MM.1S (cell line): ENCODE results near the gene MEGF11.

ENCODE experiments used
- DNase-seq: peaks from one replicate; pipeline ENCODE4 v3.0.0-alpha.2; 2015
- H2AFZ ChIP-seq: fragments of 300-600 bp; sonication (generic); 2 replicates; pipeline ENCODE4 v1.6.0; 2016; ENCODE audit warnings: antibody characterized with exemption, low read length
- H3F3A ChIP-seq: fragments of 300-600 bp; sonication (generic); 2 replicates; pipeline ENCODE4 v1.6.1; 2016; ENCODE audit warnings: mild to moderate bottlenecking, antibody characterized with exemption, low read length, moderate library complexity, mixed read lengths; ENCODE audit not compliant: insufficient read depth
- H3K27ac ChIP-seq: fragments of 300-600 bp; sonication (generic); 2 replicates; pipeline ENCODE4 v1.5.1; 2016; ENCODE audit warnings: mild to moderate bottlenecking, low read length
- H3K27me3 ChIP-seq: fragments of 300-600 bp; sonication (generic); replicated peaks from 2 replicates; pipeline ENCODE4 v1.6.0; 2016; ENCODE audit warnings: low read length; ENCODE audit not compliant: insufficient read depth
- H3K36me3 ChIP-seq: fragments of 300-600 bp; sonication (generic); replicated peaks from 2 replicates; pipeline ENCODE4 v1.6.1; 2016; ENCODE audit warnings: mild to moderate bottlenecking, low read length, mixed read lengths; ENCODE audit not compliant: insufficient read depth
- H3K4me1 ChIP-seq: fragments of 300-600 bp; sonication (generic); 2 replicates; pipeline ENCODE4 v1.6.1; 2016; ENCODE audit warnings: low read length, mixed read lengths
- H3K4me2 ChIP-seq: fragments of 300-600 bp; sonication (generic); 2 replicates; pipeline ENCODE4 v1.6.0; 2016; ENCODE audit warnings: low read depth, low read length
- H3K4me3 ChIP-seq: fragments of 300-600 bp; sonication (generic); 2 replicates; pipeline ENCODE4 v1.5.1; 2016; ENCODE audit warnings: low read length, mixed read lengths
- H3K79me2 ChIP-seq: fragments of 300-600 bp; sonication (generic); 2 replicates; pipeline ENCODE4 v1.6.1; 2016; ENCODE audit warnings: mixed run types, low read length, mixed read lengths
- H3K9ac ChIP-seq: fragments of 300-600 bp; sonication (generic); 2 replicates; pipeline ENCODE4 v1.6.1; 2016; ENCODE audit warnings: low read length, mixed read lengths
- H3K9me2 ChIP-seq: fragments of 300-600 bp; sonication (generic); replicated peaks from 2 replicates; pipeline ENCODE4 v1.6.1; 2016; ENCODE audit warnings: mild to moderate bottlenecking, low read length, mixed read lengths; ENCODE audit not compliant: insufficient read depth
- H3K9me3 ChIP-seq: fragments of 300-600 bp; sonication (generic); replicated peaks from 2 replicates; pipeline ENCODE4 v1.6.1; 2016; ENCODE audit warnings: mild to moderate bottlenecking, low read length, mixed read lengths; ENCODE audit not compliant: insufficient read depth
- H4K20me1 ChIP-seq: fragments of 300-600 bp; sonication (generic); 2 replicates; pipeline ENCODE4 v1.6.1; 2016; ENCODE audit warnings: mild to moderate bottlenecking, low read length, moderate library complexity, mixed read lengths; ENCODE audit not compliant: insufficient read depth
- CTCF ChIP-seq: fragments of 300-600 bp; sonication (generic); IDR thresholded peaks from 2 replicates; pipeline ENCODE4 v1.5.1; 2016; ENCODE audit warnings: antibody characterized with exemption, low read length, mixed read lengths
- EZH2 ChIP-seq: fragments of 300-600 bp; sonication (generic); optimal IDR thresholded peaks from 2 replicates; pipeline ENCODE3; 2017; ENCODE audit warnings: low read depth, mild to moderate bottlenecking, antibody characterized with exemption, low read length, mixed read lengths
- EZH2phosphoT487 ChIP-seq: fragments of 300-600 bp; sonication (generic); IDR thresholded peaks from 2 replicates; pipeline ENCODE4 v1.6.1; 2018; ENCODE audit warnings: antibody characterized with exemption, low read length

MEGF11 gene

GRCh38 chr15:66043264-66043663 is 210.3 kb downstream of the MEGF11 start:
- no peaks in the 10 kb centered on the region for H3F3A ChIP-seq
- no peaks in the 10 kb centered on the region for H4K20me1 ChIP-seq
- H3K4me1 ChIP-seq: no peaks in the 10 kb centered on the region
- H3K4me3 ChIP-seq: no peak overlapping the region
- TF ChIP-seq CTCF: no peak
- no peak for TF ChIP-seq EZH2phosphoT487
- no peak for TF ChIP-seq EZH2
- H3K9me2 ChIP-seq: no peaks in the 10 kb centered on the region
- H3K9me3 ChIP-seq: no peaks in the 10 kb centered on the region
- DNase-seq: no peak
- H3K9ac ChIP-seq: no peak overlapping the region
- H3K27ac ChIP-seq: no peak overlapping the region
- H3K79me2 ChIP-seq: no peaks in the 10 kb centered on the region
- H3K4me2 ChIP-seq: no peak overlapping the region
- H3K36me3 ChIP-seq: no peaks in the 10 kb centered on the region
- no peak overlapping the region for H2AFZ ChIP-seq
- H3K27me3 ChIP-seq: no peaks in the 10 kb centered on the region; the same call in none of the 2 replicates

- Histone ChIP-seq H3K27ac (no peak overlapping the region), H3K4me2 (no peak overlapping the region), H3K9me2 (no peaks in the 10 kb centered on the region), H3K4me3 (no peak overlapping the region), H3K27me3 (no peaks in the 10 kb centered on the region; the same call in none of the 2 replicates), H3K9ac (no peak overlapping the region), H2AFZ (no peak overlapping the region), H3K4me1 (no peaks in the 10 kb centered on the region), H3K36me3 (no peaks in the 10 kb centered on the region), H3F3A (no peaks in the 10 kb centered on the region), H3K9me3 (no peaks in the 10 kb centered on the region), H3K79me2 (no peaks in the 10 kb centered on the region), H4K20me1 (no peaks in the 10 kb centered on the region)
- TF ChIP-seq EZH2phosphoT487 (no peak), CTCF (no peak), EZH2 (no peak)
- no peak for DNase-seq
These were observed 210.9 kb downstream of the MEGF11 start for GRCh38 chr15:66042624-66043023.

DNA sequence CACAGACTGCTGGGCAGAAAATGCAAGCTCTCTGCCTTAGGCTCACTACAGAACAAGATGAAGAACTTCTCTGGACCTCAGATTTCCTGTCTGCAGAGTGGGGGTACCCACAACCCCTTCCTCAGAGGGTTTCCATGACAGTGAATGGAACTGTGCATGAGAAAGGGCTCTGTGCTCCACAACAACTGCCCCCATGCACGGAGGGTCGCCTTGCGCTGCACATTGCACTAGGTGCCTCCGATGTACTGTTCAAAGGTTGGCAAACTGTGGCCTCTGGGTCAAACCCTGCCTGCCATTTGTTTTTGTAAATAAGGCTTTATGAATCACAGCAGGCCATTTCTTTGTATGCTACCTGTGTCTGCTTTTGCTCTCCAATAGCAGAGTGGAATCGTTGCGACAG is 212.3 kb downstream of the MEGF11 start:
- TF ChIP-seq EZH2 (no peak), CTCF (no peak), EZH2phosphoT487 (no peak)
- Histone ChIP-seq H3K27ac (no peak overlapping the region), H3K4me3 (no peak overlapping the region), H3K9ac (no peak overlapping the region), H3K27me3 (peaks cover 4% of the 10 kb centered on the region), H3K4me1 (no peaks in the 10 kb centered on the region), H2AFZ (no peak overlapping the region), H3K36me3 (no peaks in the 10 kb centered on the region), H3F3A (no peaks in the 10 kb centered on the region), H3K9me2 (no peaks in the 10 kb centered on the region), H3K9me3 (no peaks in the 10 kb centered on the region), H3K4me2 (no peak overlapping the region), H4K20me1 (no peaks in the 10 kb centered on the region), H3K79me2 (no peaks in the 10 kb centered on the region)
- no peak for DNase-seq
